RPMI8226 (cell line): ENCODE data around the gene KDR.

Experiments used
- DNase-seq: peaks from one replicate; pipeline ENCODE4 v3.0.0-alpha.2; 2015

The KDR gene

DNA sequence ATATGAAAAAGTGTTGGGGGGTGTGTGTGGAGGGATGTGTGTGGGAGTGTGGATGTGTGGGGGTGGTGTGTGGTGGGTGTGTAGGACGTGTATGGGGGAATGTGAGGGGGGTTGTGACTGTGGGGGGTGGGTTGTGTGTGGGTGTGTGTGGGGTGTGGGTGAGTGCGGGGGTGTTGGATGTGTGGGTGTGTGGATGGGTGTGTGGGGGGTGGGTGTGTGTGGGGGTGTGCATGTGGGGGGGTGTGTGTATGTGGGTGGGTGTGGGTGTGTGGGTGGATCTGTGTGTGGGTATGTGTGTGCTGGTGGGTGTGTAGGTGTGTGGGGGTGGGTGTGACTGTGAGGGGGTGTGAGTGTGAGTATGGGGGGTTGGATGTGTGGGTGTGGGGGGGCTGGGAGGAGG is 47.8 kb downstream of the KDR start:
- DNase-seq = no peak

DNA sequence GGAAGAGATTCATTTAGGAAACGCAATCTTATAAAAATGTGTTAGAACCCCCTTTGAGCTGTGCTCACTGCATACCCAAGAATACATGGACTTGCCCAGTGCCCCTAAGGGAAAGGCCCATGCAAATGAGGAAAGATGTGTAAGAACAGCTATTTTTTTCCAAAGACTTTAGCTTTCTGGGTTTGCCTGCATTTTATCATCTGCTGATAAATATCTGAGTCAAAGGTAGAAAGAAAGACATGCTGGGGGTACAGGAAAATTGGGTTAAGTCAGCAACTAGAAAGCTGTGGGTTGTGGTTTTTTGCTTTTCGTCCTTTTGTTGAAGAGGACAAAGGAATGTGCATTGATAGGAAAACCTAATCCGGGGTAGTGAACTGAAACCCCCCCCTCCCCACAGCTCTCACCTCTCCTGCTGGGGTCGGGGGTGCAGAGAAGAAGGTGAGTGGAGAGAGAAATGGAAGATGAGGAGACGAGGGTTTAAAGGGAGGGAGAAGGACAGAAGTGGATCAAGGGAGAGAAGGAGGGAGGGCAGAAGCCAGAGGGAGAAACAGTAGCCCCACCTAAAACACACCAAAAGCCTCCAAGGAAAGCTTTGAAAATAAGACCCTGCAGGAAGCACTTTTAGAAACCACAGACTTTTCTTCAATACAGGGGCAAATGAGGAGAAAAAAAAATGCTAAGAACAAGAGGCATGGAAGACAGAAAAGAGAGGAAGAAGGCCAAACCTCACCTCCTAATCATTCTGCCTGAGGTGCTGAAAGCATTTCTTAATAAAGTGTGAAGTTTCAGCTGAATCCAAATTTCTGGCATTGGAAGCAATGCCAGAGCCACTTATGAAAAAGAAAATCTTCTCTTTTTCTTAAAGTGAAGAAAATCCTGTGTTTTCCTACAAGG is 49.3 kb downstream of the KDR start:
- no peak for DNase-seq

DNA sequence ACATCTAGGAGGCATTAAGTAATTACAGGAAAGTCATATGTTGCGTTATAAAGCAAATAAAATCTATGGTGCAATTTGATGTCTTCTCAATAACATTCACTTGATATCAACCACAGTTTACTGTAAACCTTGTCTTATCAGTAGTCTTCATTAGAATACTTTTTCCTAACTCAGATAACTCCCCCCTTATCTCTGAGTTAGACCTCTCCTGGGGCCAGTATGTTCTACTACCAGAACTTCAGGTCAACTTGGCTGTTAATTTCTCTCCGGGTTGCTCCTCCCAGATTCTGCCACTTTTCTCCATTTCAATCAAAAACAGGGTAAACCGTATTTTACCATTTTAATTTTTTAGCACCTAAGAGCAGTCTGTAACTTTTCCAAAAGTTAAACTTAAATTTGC is 50.0 kb downstream of the KDR start:
- no peak for DNase-seq

DNA sequence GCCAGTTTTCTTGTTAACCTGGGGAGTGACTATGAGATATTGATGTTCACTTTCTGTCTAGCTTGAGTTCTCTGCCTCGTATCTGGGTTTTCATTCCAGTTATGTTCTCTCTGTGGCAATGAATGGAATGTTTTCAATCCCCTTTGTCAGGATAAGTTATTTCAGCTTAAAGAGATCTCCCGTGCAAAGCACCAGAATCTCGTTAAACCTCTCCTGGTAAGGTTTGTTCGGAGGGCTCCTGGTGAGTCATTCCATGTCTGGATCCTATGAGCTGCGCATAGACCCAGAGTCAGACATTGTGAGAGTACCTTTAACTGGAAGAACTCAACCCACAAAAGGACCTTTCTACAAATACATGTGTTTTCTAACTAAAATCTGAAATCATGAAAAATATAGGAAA is 51.0 kb downstream of the KDR start:
- DNase-seq = no peak

DNA sequence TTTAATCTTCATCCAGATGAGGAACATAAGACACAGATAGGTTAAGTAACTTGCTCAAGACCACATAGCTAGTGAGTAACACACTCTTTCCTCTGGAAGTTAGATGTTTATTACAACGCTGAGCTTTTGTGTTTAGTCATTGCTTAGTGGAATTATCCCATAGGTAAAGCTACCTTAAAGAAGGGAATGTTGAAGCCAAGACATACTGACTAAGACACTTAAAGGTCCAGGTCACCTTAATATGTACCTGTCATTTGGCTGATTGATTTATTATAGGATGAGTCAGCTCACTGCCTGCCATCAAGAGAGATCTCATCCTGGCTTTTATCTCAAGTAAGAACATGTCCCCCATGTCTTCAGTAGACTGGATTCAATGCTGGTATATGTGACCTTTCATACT is 53.4 kb downstream of the KDR start:
- no peak for DNase-seq

DNA sequence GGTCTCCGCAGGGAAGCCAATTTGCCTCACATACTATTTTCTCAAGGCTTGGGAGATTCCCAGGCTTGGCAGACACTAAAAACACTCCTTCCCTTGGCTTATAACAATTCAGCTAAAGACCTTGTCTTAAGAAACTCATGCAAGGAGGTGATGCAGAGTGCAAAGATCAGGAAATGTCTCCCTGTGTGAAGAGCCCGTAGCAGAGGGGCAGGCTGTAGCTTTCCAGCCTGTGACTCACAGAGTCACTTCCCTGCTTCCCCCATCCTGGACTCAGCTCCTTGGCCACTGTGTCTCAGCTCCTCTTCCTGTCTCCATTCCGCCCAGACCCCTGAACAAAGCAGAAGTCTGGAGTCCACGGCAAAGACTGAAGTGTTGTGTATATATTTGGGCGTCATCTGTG is 56.1 kb downstream of the KDR start:
- DNase-seq = no peak

DNA sequence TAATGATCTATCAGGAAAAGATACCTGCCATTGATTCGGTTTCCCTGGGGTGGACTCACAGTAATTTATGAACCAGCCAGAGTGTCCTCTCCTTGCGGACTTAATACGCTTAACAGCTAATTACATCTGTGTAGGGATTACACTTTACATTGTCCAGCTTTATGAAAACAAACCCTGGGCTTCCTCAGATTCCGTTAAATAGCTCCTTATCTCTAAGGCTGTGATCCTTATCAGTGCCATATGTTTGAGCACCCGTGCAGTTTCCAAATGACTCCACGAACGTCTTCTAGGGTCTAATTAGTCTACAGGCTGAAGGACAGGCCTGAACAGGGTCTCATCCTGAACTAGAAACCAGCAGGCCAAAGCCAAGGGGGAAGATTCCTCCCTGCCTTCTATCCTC is 56.9 kb downstream of the KDR start:
- DNase-seq = no peak

DNA sequence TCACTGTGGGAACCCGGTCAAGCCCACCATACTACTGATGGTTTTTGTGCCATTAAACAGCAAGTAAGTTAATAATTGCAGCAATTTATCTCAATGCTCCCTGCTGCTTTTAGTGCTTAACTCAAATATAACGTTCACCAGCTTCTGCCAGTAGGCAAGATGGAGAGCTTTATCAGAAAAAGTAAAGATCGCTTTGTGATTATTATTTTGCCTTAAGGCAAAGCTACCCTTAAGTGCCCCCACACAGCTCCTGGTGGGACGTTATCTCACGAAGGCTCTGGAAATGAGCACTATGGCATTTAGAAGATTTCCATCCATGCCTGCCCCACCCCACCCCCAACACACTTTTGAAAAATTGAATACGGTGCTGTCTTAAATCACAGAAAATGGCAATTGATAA is 59.4 kb downstream of the KDR start:
- no peak for DNase-seq

DNA sequence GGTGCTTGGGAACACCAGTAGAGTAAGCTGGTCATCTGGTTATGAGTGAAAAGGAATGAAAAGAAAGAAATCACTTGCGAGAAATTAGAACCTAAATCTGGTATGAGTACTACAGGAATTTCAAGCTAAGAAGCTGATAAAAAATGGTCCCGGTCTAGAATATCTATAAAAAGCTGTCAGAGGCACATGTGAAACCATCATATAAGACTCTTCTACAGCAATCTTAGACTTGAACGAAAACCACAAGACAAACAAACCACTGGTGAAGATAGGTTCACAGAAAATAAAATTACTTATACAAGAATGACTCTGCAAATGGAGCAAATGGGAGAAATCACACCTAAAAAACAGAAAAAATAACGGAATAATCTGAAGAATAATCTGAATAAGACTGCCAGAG is 69.9 kb downstream of the KDR start:
- no peak for DNase-seq

DNA sequence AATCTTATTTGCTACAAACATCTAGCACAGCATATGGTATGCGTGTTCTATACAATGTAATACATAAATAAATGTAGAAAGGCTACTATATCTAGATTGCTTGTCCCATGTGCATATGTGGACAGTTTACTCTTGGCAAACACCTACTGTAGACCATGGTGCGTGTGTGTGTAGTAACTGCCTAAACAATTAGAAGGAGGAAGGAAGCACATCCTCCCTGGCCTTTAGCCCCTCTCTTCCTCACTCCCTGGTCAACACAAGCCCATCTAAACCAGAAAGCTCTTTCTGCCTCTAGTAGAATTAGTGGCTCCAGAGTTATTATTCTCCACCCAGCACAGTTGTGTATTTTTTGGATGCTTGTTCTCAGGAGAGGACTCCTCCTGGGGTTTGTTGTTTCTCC is 73.9 kb downstream of the KDR start:
- DNase-seq = no peak

DNA sequence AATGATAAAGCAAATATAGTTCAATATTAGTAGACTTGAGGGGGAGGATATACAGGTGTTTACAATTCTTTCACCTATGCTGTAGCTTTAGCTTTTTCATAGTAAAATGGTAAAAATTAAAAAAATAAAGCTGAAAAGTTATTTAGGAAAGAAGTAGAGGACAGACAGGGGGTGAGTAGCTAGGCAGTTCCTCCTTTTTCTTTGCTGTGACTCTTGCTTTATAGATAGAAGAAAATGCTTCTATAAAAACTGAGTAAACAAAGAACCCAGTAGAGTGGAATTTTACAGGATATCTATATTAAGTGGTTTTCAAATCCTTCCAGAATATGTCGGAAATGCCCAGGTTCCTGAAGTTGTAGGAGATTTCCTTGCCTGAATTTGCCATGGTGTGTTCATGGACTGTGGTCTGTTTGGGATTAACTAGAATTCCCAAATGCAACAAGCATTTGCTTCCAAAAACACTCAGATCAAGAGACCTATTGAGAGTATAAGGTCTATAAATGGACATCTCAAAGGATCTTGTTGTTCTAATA is 74.9 kb downstream of the KDR start:
- DNase-seq = no peak

DNA sequence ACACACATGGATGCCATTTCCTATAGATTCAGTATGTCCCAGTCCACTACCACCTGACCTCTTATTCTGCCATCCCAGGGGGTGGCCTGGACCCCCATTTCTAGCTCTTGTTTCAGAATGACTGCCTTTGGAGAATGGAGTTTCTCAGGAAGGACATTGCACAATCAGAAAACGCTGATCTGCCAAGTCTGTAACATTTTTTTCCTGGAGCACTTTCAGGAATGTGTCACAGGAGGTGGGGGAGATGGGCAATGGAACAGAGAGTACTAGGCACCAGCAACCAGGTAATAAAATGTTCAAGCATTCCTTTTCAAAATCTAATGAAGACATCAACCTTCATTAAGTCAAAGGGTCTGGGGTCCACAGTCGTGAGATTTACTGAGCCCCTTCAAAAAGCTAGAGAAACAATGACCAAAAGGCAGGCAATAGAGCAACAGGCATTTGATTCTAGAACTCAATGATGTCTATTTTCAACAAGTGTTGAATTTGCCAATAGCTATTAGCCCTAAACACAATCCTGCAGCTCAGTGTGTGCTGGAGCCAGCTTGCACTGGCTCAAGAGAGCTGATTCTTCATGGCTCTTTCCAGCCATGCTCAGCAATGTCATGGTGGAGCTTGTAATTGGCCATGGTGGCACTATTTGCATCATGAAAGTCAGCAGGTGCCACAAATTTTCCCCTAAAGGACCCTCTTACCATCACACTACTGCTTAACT is 87.1 kb downstream of the KDR start:
- no peak for DNase-seq

DNA sequence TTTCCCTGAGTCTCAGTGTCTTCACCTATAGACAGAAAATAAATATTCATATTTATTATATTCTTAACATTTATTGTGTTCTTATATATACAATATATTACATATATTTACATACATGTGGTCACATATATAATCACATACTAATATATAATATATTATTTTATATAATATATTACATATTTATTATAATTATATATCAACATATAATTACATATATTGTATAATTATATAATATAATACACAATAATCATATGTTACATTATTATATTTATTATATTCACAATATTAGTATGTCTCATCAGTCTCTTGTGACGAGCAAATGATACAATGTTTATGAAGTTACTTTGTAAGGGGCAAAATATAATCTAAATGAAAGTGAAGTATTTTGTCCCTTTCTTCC is 87.7 kb downstream of the KDR start:
- DNase-seq = no peak

DNA sequence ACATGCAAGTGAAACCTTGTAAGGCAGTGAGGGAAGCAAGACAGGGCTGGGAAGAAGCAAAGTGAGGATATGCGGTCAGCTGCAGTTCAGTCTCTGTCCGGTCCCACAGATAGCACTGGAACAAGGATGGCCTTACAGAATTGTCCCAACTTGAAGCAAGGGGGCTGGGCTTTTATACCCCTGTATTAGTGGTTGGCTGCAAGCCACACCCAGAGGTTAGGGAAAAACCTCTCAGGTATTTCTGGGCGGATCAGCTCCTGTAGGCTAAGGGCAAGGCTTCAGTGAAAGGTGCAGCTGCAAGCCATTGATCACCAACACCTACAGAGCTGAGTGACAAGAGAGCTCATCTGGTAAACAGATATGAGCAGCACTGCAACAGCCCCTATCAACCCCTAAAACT is 89.0 kb downstream of the KDR start:
- no peak for DNase-seq

DNA sequence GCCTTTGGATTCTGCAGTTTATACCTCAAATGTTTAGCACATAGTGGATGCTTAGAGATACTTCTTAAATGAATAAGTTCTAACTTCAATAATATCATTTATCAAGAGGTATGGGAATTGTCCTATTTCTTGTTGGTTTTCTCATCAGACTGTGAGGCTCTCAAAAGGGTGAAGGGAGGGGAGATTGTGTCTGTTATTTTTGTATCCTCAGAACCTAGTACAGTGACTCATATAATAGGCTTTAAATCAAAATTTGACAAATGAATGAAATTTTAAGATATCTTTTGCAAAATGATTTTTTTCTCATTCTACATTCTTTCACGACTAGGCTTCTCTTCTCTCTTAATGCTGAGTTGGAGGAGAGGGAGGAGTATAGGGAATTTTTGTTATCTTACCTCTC is 89.5 kb downstream of the KDR start:
- no peak for DNase-seq

DNA sequence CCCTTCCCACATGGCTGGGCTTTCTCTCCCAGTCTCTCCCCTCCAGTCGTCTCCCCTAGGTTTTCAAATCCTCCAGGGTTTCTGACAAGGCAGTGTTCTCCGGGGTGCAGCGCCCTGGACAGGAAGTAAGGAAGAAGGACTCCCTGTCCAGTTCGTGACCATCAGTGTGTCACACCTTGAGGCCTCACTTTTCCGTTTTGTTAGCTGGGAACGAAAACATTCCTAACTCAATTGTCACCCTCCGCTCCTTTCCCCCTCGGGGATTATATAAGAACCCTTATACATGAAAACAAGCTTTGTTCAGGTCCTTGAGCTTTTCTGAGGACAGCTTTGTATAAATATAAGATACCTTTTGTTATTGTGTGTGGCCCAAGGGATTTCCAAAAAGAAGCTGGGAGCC is 92.1 kb downstream of the KDR start:
- DNase-seq = no peak

DNA sequence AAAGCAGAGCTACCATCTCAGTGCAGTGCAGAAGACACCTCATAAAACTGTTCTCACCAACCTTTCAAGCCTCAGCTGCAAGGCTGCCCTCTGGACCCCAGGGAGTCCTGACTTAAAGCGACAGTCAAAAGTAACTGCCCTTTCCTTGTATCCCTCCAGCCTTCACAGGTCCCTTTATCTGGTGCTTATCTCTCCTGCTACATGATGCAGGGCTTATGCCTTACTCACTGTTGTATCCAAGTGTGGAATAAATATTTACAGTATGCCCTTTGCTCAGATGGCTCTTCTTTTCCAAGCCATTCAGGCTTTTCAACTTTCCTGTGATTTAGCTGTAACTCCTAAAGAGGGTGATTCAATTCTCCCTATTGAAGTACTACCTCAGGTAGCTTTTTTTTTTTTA is 92.6 kb downstream of the KDR start:
- DNase-seq = no peak

DNA sequence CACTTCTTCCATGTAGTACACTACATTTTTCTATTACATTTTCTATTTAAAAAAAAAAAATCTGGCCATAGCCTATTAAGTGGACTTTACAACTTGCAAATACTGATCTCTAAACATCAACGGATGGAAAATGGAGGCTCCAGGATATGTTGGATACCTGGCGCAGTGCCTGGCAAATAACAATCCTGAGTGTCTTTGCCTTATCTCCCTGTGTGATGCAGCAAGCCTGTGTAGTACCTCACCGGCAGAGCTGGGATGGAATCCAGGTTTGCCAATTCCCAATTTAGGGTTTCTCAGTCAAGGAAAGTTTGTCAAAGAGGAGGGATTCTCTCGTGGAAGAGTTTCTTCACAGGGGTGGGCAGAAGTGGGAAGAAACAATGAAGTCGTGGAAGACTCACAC is 93.2 kb downstream of the KDR start:
- DNase-seq = no peak

DNA sequence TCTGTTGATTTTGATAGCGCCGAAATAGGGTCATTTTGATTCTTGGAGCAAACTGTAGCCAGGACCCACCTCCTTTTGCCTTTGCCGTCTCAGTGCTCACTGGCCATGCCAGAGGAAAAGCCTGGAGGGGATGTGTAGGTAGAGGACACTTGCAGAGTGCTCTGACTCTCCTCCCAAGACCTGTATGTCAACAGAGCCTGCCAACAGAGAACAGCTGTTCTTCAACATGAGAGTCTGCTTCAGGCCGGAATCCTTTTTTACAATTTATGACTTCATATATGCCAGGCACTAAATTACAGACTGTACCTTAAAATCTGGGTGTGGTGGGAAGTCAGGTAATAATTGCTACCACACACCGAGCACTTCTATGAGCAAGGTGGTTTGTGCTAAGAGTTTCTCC is 94.2 kb downstream of the KDR start:
- no peak for DNase-seq

DNA sequence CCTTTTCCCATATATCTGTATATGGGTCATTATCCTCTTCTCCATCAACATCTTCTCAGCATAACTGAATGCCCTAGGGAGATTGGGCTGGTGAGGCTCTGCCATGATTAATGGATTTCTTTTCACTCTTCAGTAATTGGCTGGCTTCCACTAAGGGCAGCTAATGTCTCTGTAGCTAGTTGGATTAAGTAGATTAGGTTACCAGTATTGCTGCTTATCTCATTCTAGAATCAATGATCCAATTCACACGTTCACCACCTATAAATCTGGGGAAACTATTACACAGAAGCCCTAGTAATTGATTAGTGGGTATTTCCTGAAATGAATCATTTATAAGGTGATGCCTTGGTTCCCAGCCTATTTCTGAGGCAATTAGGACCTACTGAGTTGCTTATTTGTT is 94.8 kb downstream of the KDR start:
- no peak for DNase-seq

DNA sequence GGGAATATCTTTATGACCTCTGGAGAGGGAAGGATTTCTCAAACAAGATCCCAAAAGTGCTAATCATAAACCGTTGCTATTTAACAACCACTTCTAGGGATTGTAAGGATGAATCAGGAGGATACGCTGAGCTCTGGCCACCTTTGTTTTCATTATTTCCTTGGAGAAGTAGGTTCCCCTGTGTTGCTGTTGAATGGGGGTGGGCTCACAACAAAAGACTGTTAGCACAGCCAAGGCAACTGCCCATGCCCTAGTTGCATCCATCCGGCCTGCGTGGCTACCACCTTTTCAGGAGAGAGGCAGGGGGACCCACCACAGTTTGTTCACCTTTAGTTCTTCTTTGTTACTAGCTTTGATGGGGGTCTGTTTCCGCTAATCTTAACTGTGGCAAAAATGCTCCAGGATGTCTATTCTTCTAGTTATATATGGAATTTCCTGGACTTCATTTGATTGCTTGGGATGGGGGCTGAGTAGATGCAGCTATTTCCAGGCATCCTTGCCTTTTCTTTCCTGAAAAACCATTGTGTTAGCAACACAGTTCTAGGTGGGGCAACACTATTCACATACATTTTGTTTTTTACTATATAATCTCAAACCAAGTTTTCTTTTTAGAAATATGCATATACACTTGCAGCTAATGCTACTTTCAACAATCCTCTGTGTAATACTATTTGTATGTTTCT is 95.4 kb downstream of the KDR start:
- no peak for DNase-seq

DNA sequence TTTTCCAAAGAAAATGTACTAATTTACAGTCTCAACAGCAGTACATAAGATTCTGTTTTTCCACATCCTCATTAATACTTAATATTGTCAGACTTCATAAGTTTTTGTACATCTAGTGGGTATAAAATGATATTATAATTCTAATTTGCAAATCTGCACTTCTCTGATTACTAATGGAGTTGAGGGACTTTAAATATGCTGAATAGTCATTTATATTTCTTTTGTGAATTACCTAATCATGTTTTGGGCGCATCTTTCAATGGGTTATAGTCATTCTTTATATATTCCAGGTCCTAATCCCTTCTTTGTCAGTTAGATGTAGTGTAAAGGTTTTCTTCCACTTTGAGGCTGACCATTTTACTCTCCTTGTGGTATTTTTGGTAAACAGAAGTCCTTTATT is 96.1 kb downstream of the KDR start:
- no peak for DNase-seq
